ENCODE results near the gene ZFPM1.

GRCh38 chr16:88527186-88527936 is 74.3 kb downstream of the ZFPM1 start:
- TF ChIP-seq CTCF (IDR thresholded peaks at IDR 0.05) (peak; percentile 69), TAF1 (IDR thresholded peaks at IDR 0.05; ENCODE audit: borderline replicate concordance, low read depth, low read length) (no peak), SIN3A (IDR thresholded peaks at IDR 0.05; ENCODE audit: borderline replicate concordance, low read depth, low read length) (no peak), SMC3 (IDR thresholded peaks at IDR 0.05; ENCODE audit: low read depth, low read length) (peak; percentile 86), GABPA (IDR thresholded peaks at IDR 0.05; ENCODE audit: low read depth) (no peak), FOSL2 (IDR thresholded peaks at IDR 0.05; ENCODE audit: borderline replicate concordance, low read depth) (no peak), EZH2phosphoT487 (IDR thresholded peaks at IDR 0.05; ENCODE audit: borderline replicate concordance, low read depth) (no peak)

Measured in SK-N-SH (cell line).